ENCODE measurements around the gene ERICH3.
A peak's percentile ranks its signal among the peaks of the same experiment; 100 is the strongest.

The ERICH3 gene, protein sequence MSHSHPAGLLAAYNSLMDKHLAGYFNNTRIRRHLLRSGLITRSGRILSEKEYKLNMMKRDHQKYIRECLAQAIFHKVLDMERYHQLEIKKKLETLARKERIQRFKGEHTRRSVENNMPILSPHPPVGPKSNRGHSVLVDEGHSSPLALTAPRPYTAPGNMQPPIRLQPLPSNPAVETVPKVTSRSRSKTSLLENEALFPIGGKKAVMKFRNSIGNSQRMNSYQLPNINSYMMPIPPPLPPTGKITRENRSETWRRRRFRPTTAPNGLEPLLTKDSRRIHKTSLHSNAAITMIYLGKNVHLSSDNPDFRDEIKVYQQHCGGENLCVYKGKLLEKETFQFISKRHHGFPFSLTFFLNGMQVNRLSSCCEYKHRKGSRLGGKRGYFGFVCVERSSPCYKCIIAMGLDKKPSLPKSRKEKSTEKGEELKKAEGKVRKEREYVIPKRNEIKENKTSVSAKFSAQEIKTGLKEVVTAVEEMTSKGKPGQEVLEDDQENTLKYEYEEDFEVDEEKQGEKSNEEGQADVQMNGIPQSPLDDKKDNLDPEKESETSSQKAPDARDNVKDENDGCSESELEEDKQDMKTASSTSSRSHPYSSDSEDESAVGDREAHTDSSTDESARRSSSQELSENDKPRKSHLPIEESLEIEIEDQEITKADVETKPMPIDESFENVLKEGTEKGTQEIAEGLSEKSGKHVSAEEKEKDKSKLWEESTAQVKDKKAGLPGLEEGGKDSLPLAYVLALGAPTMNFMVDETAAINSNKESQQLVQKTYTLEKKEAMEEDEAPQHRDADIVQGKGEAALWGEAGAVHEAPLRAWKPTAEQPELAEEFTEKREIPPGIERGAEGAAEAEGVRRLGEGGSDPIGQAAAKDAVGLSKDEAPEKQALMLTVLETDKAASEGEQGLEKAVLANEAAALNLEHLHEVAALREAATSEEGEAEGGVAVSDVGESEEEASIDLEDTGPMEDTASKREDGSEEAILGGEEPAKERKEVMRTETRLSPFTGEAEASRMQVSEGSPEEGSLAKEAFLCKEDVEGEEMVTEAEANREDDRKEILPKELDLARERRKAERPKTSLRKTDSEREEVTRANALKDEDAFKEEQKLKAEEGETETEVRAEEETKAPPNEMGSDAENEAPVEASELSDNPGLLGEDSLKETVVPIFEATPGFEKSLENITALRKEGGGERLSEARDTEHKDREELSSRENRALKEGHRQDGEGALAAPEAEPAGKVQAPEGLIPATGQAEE (N-terminal part only)
- total RNA-seq = 0 to 0.32 (median 0) reads per million in 9 experiments

DNA sequence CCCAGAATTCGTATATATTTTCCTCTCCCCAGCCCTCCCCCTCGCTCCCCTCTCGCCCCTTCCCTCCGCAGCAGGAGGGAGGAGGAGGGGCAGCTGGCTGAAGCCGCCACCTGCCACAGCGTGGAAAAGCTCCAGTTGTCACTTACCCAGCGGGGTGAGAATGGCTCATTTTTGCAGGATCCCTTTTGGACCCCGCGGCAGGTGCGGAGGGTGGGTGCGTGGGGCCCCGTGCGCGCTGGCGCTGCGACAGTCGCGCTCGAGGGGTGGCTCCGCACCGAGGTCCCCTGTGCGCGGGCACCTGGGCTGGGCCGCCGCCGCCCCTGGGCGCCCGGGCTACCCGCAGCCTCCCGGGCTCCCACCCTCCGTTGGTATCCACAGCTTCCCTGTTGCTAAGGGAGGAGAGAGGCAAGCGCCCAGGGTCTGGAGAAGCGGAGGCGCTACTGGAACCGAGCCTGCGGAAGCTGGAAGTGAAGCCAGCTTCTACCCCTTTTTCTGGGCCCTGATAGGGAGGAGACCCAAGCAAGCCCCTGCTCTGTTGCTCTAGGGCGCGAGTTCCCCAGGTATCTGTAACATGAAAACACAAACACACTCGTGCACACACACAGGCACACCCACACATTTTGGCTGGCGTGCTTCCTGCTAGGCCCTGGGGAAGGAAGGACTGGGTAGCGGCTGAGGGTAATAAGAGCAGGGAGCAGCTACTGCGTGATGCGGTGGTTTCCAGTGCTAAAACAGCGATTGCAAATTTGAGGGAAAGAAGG lies at the start of gene ERICH3:
ERICH3 (minus strand) TSS at position 442 of the 761 bp plus-strand sequence; CDS start at position 169, 273 bp downstream.
- Mint-ChIP-seq H3K4me1 (ENCODE audit: low read depth in 2 of 2) (no peaks in the 10 kb centered on the region), H3K9me3 (peaks cover 0 to 4% of the 10 kb centered on the region in 2 donors), H3K36me3 (ENCODE audit: insufficient read depth) (no peaks in the 10 kb centered on the region), H3K27me3 (peaks cover 33 to 35% of the 10 kb centered on the region in 2 donors), H3K27ac (no peak within 1 kb of the TSS), H3K4me3 (no peak within 1 kb of the TSS)
- ATAC-seq (replicated peaks) (no peak), DNase-seq (no peak)

DNA sequence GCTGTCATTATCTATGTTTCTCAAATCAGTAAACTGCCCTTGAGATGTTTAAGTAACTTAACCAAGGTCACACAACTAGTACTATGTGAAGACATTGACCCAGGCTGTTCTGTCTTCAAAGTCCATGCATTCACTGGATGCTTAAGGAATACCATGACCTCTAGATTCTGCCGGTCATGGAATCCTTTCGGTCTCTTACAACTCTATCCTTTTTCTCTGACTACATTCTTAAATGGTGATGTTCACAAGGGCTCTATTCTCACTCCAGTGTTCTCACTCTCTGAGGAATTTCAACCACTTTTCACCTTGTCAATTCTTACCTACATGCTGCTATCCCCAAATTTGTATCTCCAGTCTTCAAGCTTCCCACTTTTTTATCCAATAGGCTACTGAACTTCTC lies 44.0 kb upstream of the ERICH3 start:
- no peaks in the 10 kb centered on the region for H3K4me1 Mint-ChIP-seq (ENCODE audit: low read depth in 2 of 2)
- H3K27ac Mint-ChIP-seq = no peak overlapping the region
- DNase-seq (no peak), ATAC-seq (replicated peaks) (no peak)
- H3K9me3 Mint-ChIP-seq = no peaks in the 10 kb centered on the region
- H3K36me3 Mint-ChIP-seq (ENCODE audit: insufficient read depth) = peaks cover 27% of the 10 kb centered on the region
- H3K4me3 Mint-ChIP-seq = no peak overlapping the region
- no peaks in the 10 kb centered on the region for H3K27me3 Mint-ChIP-seq

DNA sequence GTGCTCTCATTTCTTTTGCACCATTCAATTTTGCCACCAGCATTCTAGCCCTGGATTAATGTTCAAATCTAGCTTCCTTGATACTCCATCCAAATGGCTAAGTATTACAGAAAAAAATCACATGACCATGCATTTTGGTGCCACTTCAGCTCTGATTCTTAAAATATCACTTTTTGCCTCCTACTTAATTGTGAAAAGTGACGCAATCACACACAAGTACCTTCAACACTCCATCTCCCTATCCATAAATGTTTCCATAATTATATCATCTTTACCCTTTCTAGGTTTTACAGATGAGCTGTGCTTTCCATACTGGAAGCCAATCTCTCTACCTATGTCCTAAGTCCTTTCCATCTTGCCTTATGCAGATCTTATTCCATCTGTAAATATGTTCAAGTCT lies 43.2 kb upstream of the ERICH3 start:
- ATAC-seq (replicated peaks) = no peak
- Mint-ChIP-seq H3K4me1 (ENCODE audit: low read depth in 2 of 2) (no peaks in the 10 kb centered on the region), H3K27me3 (no peaks in the 10 kb centered on the region), H3K9me3 (no peaks in the 10 kb centered on the region), H3K36me3 (ENCODE audit: insufficient read depth) (peaks cover 25% of the 10 kb centered on the region), H3K27ac (no peak overlapping the region), H3K4me3 (no peak overlapping the region)
- DNase-seq = no peak

DNA sequence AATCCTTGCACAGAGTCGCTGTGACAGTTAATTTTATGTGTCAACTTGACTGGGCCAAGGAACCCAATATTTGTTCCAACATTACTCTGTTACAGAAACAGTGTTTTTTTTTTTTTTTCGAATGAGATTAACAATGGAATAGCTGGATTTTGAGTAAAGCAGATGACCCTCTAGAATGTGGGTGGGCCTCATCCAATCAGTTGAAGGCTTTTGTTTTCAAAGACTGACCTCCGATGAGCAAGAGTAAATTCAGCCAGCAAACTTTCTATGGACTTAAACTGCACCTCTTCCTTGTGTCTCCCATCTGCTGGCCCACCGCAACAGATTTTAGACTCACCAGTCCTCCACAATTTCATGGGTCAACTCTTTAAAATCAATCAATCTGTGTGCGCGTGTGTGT lies 42.2 kb upstream of the ERICH3 start:
- H3K9me3 Mint-ChIP-seq = no peaks in the 10 kb centered on the region
- no peak overlapping the region for H3K4me3 Mint-ChIP-seq
- no peaks in the 10 kb centered on the region for H3K27me3 Mint-ChIP-seq
- no peak overlapping the region for H3K27ac Mint-ChIP-seq
- no peak for DNase-seq
- ATAC-seq (replicated peaks) = no peak
- H3K36me3 Mint-ChIP-seq (ENCODE audit: insufficient read depth) = peaks cover 16% of the 10 kb centered on the region
- H3K4me1 Mint-ChIP-seq (ENCODE audit: low read depth in 2 of 2) = no peaks in the 10 kb centered on the region

DNA sequence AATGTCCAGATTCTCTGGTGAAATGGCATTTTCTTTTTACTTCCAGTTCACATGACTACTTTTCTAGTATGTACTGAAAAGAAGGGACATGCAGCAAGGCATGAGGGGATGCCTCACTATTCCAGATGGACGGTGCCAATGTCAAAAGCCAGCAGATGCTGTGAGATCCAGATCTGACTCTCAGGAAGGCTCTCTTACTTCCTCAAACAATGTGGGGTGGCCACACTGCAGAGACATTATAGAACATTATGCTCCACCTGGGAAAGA lies 41.6 kb upstream of the ERICH3 start:
- Mint-ChIP-seq H3K4me3 (no peak overlapping the region), H3K27ac (no peak overlapping the region), H3K27me3 (no peaks in the 10 kb centered on the region), H3K36me3 (ENCODE audit: insufficient read depth) (peaks cover 17% of the 10 kb centered on the region), H3K9me3 (no peaks in the 10 kb centered on the region), H3K4me1 (ENCODE audit: low read depth in 2 of 2) (no peaks in the 10 kb centered on the region)
- no peak for DNase-seq
- ATAC-seq (replicated peaks) = no peak

DNA sequence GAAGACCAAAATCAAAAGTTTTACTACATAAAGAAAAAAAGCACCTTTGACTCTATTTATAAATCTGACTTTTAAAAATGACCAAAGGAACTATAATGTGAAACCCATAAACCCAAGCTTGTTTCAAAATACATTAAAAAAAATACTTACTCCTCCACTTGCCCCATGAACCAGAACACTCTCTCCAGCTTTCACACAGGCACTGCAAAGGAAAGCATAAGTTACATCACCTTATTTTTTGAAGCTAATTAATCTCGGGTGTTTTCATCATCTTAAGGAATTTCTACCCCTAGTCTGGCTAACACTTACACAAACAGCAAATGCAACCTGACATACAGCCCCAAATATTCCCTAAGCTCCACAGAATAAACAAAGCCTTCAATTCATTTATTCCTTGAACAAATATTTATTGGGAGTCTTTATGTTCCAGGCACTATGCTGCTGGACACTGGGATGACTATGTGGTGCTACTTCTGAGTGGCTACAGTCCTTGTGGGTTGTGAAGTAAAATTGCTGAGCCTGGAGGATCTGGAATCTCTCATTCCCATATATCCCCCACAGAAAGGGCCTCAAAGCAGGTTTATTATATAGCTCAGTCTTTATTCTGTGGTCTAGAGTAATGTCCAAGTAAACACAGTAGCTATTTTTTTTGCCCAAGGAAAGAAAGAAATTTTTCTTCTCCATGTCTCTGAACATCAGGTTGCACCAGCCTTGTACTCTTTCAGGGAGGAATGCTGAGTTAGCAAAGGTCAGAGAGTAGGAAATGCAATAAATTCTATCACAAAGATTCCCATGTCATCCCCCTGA lies 41.0 kb upstream of the ERICH3 start:
- Mint-ChIP-seq H3K27me3 (no peaks in the 10 kb centered on the region), H3K36me3 (ENCODE audit: insufficient read depth) (peaks cover 18% of the 10 kb centered on the region), H3K9me3 (no peaks in the 10 kb centered on the region), H3K4me1 (ENCODE audit: low read depth in 2 of 2) (no peaks in the 10 kb centered on the region), H3K27ac (no peak overlapping the region), H3K4me3 (no peak overlapping the region)
- no peak for ATAC-seq (replicated peaks)
- DNase-seq = no peak

DNA sequence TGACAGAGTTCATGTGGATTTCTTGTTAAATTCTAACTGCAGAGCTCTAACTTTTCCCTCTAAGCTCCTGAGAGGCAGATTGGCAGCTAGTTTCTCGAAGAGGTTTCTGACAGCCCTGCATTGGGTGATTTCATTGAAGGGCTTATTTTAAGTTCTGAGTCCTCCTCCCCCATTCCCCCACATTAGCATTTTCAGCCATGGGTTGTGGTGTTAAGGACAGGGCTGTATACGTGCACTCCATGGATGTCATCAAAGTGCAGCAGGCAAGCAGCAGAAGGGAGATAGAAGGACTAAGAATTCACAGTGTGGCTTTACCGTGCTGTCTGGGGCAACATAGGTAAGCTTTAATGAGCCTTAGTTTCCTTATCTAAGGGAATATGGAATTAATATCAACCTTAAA lies 40.3 kb upstream of the ERICH3 start:
- Mint-ChIP-seq H3K9me3 (no peaks in the 10 kb centered on the region), H3K4me3 (no peak overlapping the region), H3K4me1 (ENCODE audit: low read depth in 2 of 2) (no peaks in the 10 kb centered on the region), H3K27me3 (no peaks in the 10 kb centered on the region), H3K36me3 (ENCODE audit: insufficient read depth) (peaks cover 14% of the 10 kb centered on the region), H3K27ac (no peak overlapping the region)
- ATAC-seq (replicated peaks) = no peak
- DNase-seq = no peak

DNA sequence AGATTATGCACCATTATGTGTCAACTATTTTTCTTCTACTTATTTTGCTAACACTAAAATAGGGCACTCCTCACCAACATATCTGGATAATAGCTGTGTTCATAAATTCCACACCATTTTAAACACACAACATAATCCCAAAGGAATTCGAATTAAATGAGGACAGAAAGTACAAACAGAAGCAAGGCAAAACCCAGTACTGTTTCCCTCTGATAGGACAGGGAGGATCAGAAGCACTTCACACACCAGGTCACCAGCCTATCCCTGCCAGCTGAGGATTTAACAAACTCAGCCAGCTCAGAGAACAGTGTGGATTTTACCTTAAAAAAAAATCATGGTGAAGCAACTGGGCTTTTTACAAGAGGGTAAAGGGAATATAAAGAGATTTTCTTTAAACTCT lies 39.3 kb upstream of the ERICH3 start:
- ATAC-seq (replicated peaks) = no peak
- no peak overlapping the region for H3K4me3 Mint-ChIP-seq
- no peaks in the 10 kb centered on the region for H3K27me3 Mint-ChIP-seq
- H3K9me3 Mint-ChIP-seq = no peaks in the 10 kb centered on the region
- peaks cover 21% of the 10 kb centered on the region for H3K36me3 Mint-ChIP-seq (ENCODE audit: insufficient read depth)
- no peak for DNase-seq
- H3K27ac Mint-ChIP-seq = no peak overlapping the region
- H3K4me1 Mint-ChIP-seq (ENCODE audit: low read depth in 2 of 2) = peaks cover 0 to 1% of the 10 kb centered on the region in 2 donors

DNA sequence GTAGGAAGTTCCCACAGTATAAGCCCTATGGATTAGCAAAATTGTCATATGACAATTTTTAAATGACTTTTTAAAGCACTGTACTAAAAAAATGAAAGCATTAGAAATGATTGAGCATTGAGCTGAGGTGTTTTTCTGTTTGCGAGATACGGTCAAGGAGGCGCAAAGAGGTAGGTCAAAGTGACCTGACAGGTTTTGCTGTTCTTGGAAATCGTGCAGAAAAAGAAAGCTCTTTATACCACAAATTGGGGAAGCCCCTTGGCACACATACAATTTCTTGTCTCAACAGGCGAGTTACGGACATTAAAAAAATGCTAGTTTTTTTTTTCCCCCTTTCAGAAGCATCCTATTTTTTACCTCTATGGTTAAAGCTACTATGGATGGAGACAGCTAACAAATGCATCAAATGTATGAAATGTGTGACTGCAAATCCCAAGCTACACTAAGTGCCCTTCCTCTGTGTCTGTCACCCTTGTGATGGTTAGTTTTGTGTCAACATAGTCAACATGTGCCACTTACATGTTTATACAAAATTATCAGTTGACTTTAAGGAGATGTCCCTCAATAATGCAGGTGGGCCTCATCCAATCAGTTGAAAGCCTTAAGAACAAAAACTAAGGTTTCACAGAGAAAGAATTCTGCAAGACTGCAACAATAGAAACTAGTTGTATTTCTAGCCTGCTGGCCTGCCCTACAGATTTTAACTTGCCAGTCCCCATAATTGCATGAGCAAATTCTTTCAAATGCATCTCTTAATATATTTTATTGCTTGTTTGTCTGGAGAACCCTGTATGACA lies 30.0 kb upstream of the ERICH3 start:
- ATAC-seq (replicated peaks) = no peak
- peaks cover 0 to 4% of the 10 kb centered on the region in 2 donors for H3K4me1 Mint-ChIP-seq (ENCODE audit: low read depth in 2 of 2)
- H3K4me3 Mint-ChIP-seq = no peak overlapping the region
- H3K27me3 Mint-ChIP-seq = no peaks in the 10 kb centered on the region
- H3K27ac Mint-ChIP-seq = no peak overlapping the region
- DNase-seq = no peak
- H3K9me3 Mint-ChIP-seq = no peaks in the 10 kb centered on the region
- H3K36me3 Mint-ChIP-seq (ENCODE audit: insufficient read depth) = peaks cover 35% of the 10 kb centered on the region

DNA sequence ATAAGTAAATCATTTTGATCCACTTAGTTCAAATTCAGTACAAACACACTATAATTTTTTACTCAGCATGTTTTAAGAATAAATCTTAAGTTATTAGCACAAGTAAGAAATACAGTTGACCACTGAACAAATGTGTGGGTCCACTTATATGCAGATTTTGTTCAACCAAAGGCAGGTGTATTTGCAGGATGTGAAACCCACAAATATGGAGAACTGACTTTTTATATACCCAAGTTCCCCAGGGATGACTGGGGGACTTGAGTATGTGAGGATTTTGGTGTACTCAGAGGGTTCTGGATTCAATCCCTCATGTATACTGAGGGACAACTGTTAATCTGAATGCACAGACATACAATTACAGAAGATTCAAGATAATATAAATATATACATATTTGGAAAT lies 25.7 kb upstream of the ERICH3 start:
- Mint-ChIP-seq H3K4me3 (no peak overlapping the region), H3K27ac (no peak overlapping the region), H3K9me3 (no peaks in the 10 kb centered on the region), H3K27me3 (no peaks in the 10 kb centered on the region), H3K36me3 (ENCODE audit: insufficient read depth) (peaks cover 13% of the 10 kb centered on the region), H3K4me1 (ENCODE audit: low read depth in 2 of 2) (no peaks in the 10 kb centered on the region)
- no peak for DNase-seq
- ATAC-seq (replicated peaks) = no peak

DNA sequence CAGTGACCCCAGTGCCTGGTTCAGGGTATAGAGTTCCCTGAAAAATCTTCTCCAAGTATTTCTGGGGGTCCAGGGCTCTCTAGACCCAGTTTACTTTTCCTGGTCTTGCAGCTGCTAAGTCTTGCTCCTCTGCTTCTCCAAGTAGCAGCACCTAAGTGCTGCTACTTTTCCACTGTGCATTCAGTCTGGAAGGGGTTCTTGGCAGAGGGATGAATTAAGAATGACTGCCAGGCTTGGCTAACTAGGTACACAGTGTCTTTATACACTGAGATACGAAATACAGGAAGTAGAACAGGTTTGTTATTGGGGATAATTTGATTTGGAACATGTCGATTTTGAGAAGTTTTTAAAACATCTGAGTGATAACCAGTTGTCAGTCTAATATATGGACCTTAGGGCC lies 24.2 kb upstream of the ERICH3 start:
- ATAC-seq (replicated peaks) = no peak
- H3K27ac Mint-ChIP-seq = peak overlapping the region in 1 of 2 donors; percentile 27
- no peak overlapping the region for H3K4me3 Mint-ChIP-seq
- DNase-seq = no peak
- H3K4me1 Mint-ChIP-seq (ENCODE audit: low read depth in 2 of 2) = no peaks in the 10 kb centered on the region
- H3K36me3 Mint-ChIP-seq (ENCODE audit: insufficient read depth) = no peaks in the 10 kb centered on the region
- no peaks in the 10 kb centered on the region for H3K27me3 Mint-ChIP-seq
- no peaks in the 10 kb centered on the region for H3K9me3 Mint-ChIP-seq

DNA sequence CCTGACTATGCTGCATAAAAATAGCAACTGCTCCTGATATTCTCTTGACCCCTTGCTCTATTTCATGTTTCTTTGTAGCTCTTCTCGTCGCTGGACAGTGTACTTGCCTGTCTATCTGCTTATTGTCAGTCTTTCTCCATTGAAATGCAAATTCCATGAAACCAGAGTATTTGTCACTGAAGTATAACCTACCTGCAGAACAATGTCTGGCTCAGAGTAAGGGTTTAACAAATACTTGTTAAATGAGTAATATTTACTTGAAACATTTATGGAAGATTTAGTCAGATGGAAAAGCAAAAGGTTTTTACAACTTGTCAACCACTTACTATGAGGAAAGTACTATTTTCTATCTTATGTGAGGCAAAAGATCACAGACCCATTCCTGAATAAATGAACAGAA lies 19.9 kb upstream of the ERICH3 start:
- Mint-ChIP-seq H3K27ac (no peak overlapping the region), H3K36me3 (ENCODE audit: insufficient read depth) (no peaks in the 10 kb centered on the region)

More for the DNA sequence above, 19.9 kb upstream of the ERICH3 start:
- ATAC-seq (replicated peaks) (no peak), DNase-seq (no peak)
- Mint-ChIP-seq H3K4me3 (no peak overlapping the region), H3K9me3 (no peaks in the 10 kb centered on the region), H3K4me1 (ENCODE audit: low read depth in 2 of 2) (peaks cover 3 to 5% of the 10 kb centered on the region in 2 donors), H3K27me3 (no peaks in the 10 kb centered on the region)
